OCI-LY1 (cell line): ENCODE measurements around the gene TRAPPC14.

Experiments used
- EZH2 ChIP-seq: fragments of 200-600 bp; sonication (generic), shearing (Covaris generic); IDR thresholded peaks from 2 replicates; pipeline ENCODE4 v1.8.0; 2017; ENCODE audit warnings: borderline replicate concordance, mixed run types, mild to moderate bottlenecking, antibody characterized with exemption, low read length, moderate library complexity, mixed read lengths
- TF ChIP-seq, protein P1 (sequence below): fragments of 200-600 bp; sonication (generic), shearing (Covaris generic); IDR thresholded peaks from 2 replicates; pipeline ENCODE4 v1.5.1; 2017; ENCODE audit warnings: mild to moderate bottlenecking, antibody characterized with exemption, low read length, moderate library complexity, mixed read lengths

GRCh38 chr7:100142461-100142860 is 16.1 kb downstream of the TRAPPC14 start:
- TF ChIP-seq, protein P1, sequence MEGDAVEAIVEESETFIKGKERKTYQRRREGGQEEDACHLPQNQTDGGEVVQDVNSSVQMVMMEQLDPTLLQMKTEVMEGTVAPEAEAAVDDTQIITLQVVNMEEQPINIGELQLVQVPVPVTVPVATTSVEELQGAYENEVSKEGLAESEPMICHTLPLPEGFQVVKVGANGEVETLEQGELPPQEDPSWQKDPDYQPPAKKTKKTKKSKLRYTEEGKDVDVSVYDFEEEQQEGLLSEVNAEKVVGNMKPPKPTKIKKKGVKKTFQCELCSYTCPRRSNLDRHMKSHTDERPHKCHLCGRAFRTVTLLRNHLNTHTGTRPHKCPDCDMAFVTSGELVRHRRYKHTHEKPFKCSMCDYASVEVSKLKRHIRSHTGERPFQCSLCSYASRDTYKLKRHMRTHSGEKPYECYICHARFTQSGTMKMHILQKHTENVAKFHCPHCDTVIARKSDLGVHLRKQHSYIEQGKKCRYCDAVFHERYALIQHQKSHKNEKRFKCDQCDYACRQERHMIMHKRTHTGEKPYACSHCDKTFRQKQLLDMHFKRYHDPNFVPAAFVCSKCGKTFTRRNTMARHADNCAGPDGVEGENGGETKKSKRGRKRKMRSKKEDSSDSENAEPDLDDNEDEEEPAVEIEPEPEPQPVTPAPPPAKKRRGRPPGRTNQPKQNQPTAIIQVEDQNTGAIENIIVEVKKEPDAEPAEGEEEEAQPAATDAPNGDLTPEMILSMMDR: no peak
- no peak for TF ChIP-seq EZH2
